Measurements from ENCODE around the gene HUWE1.
"Not testable (repeated sequence)": the region's sequence is repeated elsewhere in the genome, so short reads cannot be mapped to it uniquely, and the experiment has no call there.

HUWE1 gene

GRCh38 chrX:53598169-53598568 lies 88.3 kb downstream of the HUWE1 start:
- DNase-seq: no peak

DNA sequence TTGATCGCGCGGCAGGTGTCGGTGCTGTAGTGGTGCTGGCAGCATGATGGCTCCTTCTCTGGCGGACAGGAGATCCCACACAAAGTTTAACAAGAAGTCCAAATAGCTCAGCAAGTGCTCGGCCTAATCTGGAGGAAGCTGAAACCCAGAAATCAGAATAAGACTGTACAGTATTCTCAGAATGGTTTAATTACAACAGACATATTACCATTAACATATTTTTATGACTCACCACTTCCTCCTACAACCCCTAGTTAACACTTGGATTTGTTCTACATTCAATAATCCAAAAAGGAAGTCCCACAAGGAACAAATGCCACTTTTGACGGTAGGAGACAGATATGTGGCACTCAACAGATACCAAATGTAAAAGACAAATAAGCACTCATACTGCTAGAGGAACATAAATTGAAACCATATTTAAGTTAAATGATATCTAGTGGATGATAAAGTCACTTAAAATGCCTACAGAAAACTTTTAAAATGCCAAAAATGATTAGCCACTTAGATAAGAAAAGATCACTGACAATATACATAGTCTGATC lies 91.2 kb downstream of the HUWE1 start:
- DNase-seq: no peak

GRCh38 chrX:53594354-53594753 lies 92.2 kb downstream of the HUWE1 start:
- DNase-seq: no peak

DNA sequence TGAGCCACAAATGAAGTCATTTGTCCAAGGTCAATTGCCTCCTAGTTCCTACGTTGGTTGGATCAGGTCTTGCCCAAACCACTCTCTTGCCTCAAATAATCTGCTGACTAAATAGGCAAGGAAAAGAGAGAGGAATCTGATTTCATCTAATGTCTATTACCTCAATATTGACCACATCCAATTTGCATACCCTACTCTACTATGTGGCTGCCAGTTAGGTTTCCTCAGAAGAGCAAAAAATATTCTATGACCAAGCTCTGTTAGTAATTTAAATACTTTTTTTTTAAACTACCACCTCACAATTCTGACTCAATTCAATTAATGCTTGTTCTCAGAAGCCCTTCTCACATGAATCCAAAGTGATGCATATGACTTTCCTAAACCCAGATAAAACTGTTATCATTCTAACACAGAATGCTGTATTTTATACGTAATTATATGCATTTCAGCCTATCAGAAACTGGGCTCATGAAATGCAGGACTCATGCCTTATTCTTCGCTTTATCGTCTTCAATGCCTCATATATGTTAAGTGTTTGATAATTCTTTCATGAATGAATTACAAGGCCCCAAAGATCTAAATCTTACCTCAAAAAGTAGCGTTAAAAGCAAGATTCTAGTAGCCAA lies 98.6 kb downstream of the HUWE1 start:
- DNase-seq: no peak

GRCh38 chrX:53584891-53585290 lies 101.6 kb downstream of the HUWE1 start:
- no peak for DNase-seq

DNA sequence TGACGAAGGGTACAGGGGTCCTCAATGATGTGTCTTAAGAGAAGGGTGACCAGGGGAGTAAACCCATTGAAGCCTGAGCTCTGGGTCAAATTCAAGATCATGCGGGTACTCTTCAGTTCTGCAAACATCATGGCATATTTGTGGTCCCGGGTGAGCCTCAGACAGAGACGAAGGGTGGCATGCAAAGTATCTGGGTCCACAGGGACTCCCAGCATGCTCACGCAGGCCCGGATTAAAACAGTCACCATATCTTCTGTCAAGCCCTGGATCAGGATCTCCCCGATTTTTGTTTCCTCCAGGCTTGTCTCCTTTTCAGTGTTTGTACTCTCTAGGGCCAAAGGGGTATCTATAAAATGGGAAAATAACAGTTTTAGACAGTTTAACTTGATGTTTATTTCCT lies 102.9 kb downstream of the HUWE1 start:
- no peak for DNase-seq

GRCh38 chrX:53580742-53581504 lies 105.6 kb downstream of the HUWE1 start:
- no peak for DNase-seq

DNA sequence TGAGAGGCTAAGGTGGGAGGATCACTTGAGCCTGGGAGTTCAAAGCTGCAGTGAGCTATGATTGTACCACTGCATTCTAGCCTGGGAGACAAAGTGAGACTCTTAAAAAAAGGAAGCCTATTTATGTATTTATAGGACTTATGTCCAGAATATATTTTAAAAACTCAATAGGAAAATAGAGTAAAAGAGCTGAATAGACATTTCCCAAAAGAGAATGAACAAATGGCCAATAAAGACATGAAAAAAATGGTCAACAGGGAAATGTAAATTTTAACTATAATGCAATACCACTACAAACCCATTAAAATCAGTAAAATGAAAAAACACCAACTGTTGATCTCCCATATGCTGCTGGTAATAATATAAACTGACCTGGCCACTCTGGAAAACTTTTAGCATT lies 115.0 kb downstream of the HUWE1 start:
- DNase-seq: no peak

DNA sequence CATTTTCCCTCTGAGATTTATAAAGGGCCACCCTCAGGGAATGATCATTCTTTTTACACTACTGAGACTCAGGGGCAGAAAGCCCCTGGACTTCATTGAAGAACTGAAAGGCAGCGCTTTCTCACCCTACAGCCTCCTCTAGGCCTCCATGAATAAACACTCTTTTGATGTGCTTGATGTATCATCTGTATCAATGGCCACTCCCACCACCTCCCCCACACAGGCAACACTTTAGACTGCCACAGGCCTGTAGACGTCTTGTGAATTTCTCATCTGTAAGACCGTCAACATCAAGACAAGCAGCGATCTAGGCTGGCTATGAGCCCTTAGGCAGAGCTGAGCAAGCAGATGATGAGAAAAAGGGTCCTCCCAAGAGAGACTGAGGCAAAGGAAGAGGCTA lies 123.2 kb downstream of the HUWE1 start:
- no peak for DNase-seq

DNA sequence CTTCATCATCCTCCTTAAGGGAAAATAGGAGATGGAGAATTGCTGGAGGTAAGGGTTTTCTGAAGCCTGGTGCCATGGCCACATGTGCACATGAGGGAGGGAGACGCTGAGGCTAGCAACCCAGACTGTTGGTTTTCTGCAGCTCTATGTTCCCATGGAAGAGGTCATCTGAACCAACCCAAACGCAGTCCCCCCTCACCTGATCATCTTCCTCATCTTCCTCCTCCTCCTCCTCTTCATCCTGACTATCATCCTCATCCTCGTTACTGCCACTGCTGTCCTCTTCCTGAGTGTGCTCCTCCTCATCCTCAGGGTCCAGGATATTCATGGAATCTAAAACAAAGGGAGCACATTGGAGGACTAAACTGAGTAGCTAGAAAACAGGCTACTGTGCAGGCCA lies 124.6 kb downstream of the HUWE1 start:
- DNase-seq: no peak

DNA sequence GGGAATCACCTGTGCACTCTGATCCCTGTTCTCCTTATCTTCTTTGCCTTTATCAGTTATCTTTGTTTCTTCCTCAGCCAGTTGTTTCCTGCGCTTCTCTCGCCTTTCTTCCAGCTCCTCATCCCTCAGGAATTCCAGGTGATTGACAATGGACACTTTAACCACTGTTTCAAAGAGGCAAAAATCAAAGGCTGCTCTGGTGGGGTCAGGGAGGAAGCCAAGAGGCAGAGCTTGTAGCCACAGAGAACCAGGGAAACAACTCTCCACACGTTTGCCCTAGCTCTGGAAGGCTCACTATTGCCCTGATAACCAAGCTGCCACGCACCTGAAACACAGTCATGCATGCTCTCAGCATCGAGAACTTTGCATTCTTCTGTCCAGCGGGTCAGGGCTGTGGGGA lies 127.9 kb downstream of the HUWE1 start:
- DNase-seq: no peak

DNA sequence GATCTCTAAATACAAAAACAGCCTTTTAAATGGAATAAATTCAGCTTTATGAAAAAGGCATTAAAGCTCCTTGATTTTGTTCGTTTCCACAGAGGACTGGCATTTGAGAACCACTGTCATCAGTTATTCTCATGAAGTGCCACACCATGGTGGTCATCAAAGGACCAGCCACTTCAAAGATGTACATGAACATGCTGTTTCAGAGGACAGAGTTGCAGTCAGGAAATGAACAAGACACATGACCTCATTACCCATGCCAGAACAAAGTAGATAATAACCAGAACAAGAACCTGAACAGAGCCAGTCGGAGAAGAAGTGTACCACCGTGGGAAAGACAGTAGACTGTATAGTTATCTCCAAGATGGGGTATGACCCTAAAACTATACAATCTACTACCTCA lies 129.7 kb downstream of the HUWE1 start:
- no peak for DNase-seq

- no peak for DNase-seq
Observed at GRCh38 chrX:53550756-53551463, 135.6 kb downstream of the HUWE1 start.

GRCh38 chrX:53547668-53548067 lies 138.9 kb downstream of the HUWE1 start:
- DNase-seq: no peak

DNA sequence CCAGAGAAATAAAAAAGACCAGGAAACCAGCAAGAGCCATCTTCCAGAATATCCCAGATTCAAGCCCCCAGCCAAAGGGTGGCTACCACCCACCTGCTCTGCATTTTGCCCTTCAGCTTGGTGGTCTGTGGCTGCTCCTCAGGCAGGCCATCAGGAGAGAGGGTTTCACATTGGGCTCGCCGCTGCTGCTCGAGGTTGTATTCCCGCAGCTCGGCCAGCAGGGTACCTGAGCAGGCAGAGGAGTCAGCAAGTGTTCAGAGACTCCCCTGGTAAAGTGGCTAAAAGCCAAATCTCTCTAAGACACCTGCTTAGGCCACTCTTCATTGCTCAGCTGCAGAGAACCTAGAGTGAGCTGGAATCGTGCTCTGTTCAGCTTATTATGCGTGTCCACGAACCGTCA lies 141.6 kb downstream of the HUWE1 start:
- no peak for DNase-seq

DNA sequence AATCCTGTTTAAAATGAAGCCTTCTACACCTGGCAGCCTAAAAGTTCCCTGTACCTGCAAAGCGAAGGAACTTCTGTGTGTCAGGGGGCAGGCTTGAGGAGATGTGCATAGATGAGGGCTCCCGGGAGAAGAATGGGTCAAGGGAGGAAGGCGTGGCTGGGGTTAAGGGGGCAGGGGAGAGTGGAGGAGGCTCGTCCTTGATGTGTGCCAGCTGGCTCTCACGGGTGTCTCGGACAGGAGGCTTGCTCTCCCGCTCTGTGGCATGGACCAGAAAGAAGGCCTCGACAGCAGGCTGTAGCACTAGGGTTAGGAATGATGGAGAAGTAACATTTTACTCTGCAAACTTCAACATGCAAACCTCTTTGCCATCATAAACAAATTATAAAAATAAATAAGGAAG lies 147.7 kb downstream of the HUWE1 start:
- DNase-seq: no peak

GRCh38 chrX:53531255-53531966 lies 155.1 kb downstream of the HUWE1 start:
- DNase-seq: not testable (repeated sequence)

- DNase-seq: no peak
Observed at GRCh38 chrX:53526999-53527398, 159.5 kb downstream of the HUWE1 start.

DNA sequence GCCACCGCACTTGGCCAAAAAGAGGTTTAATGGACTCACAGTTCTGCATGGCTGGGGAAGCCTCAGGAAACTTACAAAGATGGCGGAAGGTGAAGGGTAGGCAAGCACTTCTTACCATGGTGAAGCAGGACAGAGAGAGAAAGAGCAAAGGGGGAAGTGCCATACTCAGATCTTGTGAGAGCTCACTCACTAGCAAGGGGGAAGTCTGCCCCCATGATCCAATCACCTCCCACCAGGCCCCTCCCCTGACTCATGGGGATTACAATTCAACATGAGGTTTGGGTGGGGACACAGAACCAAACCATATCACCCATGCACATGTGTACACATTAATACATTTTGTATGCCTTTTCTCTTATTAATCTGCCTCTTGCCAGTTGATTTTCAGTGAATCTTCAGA lies 175.2 kb downstream of the HUWE1 start:
- no peak for DNase-seq

GRCh38 chrX:53504035-53504434 lies 182.5 kb downstream of the HUWE1 start:
- not testable (repeated sequence) for DNase-seq

GRCh38 chrX:53494436-53494835 lies 192.1 kb downstream of the HUWE1 start:
- no peak for DNase-seq

- DNase-seq: no peak
Observed at GRCh38 chrX:53486285-53486684, 200.2 kb downstream of the HUWE1 start.

GRCh38 chrX:53483838-53484405 lies 202.6 kb downstream of the HUWE1 start:
- DNase-seq: no peak

All from GOT3 (cell line).